GM21515 (cell line): ENCODE measurements around the gene PTDSS2.

Experiments used
- ATAC-seq: cut with Tn5 transposase; IDR thresholded peaks from one replicate; pipeline ENCODE4 v1.9.1; 2021; ENCODE audit not compliant: unreplicated experiment

PTDSS2 gene

GRCh38 chr11:528166-528814, 78.2 kb downstream of the PTDSS2 start:
- ATAC-seq = no peak

GRCh38 chr11:528815-529727, 79.0 kb downstream of the PTDSS2 start:
- ATAC-seq = no peak

- no peak for ATAC-seq
These were observed 79.8 kb downstream of the PTDSS2 start for GRCh38 chr11:529728-530411.

GRCh38 chr11:530960-531831, 81.1 kb downstream of the PTDSS2 start:
- no peak for ATAC-seq

GRCh38 chr11:531919-532526, 81.9 kb downstream of the PTDSS2 start:
- ATAC-seq = no peak

- ATAC-seq = no peak
These were observed 82.5 kb downstream of the PTDSS2 start for GRCh38 chr11:532527-532985.

GRCh38 chr11:532986-533585, 83.0 kb downstream of the PTDSS2 start:
- ATAC-seq = no peak

GRCh38 chr11:533586-534395, 83.7 kb downstream of the PTDSS2 start:
- no peak for ATAC-seq

GRCh38 chr11:534396-535209, 84.5 kb downstream of the PTDSS2 start:
- ATAC-seq = no peak

GRCh38 chr11:535210-535518, 85.1 kb downstream of the PTDSS2 start:
- no peak for ATAC-seq

- ATAC-seq = peak; percentile 68
These were observed 85.7 kb downstream of the PTDSS2 start, which contains the start of gene HRAS for GRCh38 chr11:535519-536454. Gene HRAS, minus strand, starts transcription at chr11:535576.

- peak; percentile 48 for ATAC-seq
These were observed 87.0 kb downstream of the PTDSS2 start, which contains the start of gene LRRC56 for GRCh38 chr11:536841-537621. Gene LRRC56, plus strand, starts transcription at chr11:537527. Its CDS starts 3,158 bp downstream, at chr11:540685.

- no peak for ATAC-seq
These were observed 87.7 kb downstream of the PTDSS2 start for GRCh38 chr11:537622-538430.

GRCh38 chr11:538431-539051, 88.5 kb downstream of the PTDSS2 start:
- no peak for ATAC-seq

GRCh38 chr11:539971-540481, 89.9 kb downstream of the PTDSS2 start:
- no peak for ATAC-seq
